Measurements from ENCODE around the gene SLC66A1. TPM values are rescaled to one million over a fixed set of nuclear protein-coding genes. Genes with fewer than 3 reads are reported as not detected.

SLC66A1 gene
- total RNA-seq, 1 donor from 2014 or later = 30.7 TPM

GRCh38 chr1:19305880-19306279 lies 6.2 kb upstream of the SLC66A1 start:
- no peak for DNase-seq (ENCODE audit: low read depth)

- no peak for DNase-seq (ENCODE audit: low read depth)
These were observed 5.2 kb upstream of the SLC66A1 start for GRCh38 chr1:19306941-19307340.

GRCh38 chr1:19307794-19308508 lies 4.2 kb upstream of the SLC66A1 start:
- DNase-seq (ENCODE audit: low read depth) = no peak

- no peak for DNase-seq (ENCODE audit: low read depth)
These were observed 3.6 kb upstream of the SLC66A1 start for GRCh38 chr1:19308509-19308907.

- no peak for DNase-seq (ENCODE audit: low read depth)
These were observed 2.9 kb upstream of the SLC66A1 start for GRCh38 chr1:19309123-19309813.

GRCh38 chr1:19310061-19310460 lies 2.1 kb upstream of the SLC66A1 start:
- no peak for DNase-seq (ENCODE audit: low read depth)

- peak; percentile 24 for DNase-seq (ENCODE audit: low read depth)
These were observed 1.2 kb upstream of the SLC66A1 start for GRCh38 chr1:19310720-19311502.

- DNase-seq (ENCODE audit: low read depth) = no peak
These were observed 609 bp upstream of the SLC66A1 start for GRCh38 chr1:19311503-19311930.

GRCh38 chr1:19312782-19313635 lies 883 bp downstream of the SLC66A1 start:
- no peak for DNase-seq (ENCODE audit: low read depth)

GRCh38 chr1:19313636-19313959 lies 1.5 kb downstream of the SLC66A1 start:
- DNase-seq (ENCODE audit: low read depth) = no peak

GRCh38 chr1:19313961-19314882 lies 2.1 kb downstream of the SLC66A1 start:
- no peak for DNase-seq (ENCODE audit: low read depth)

GRCh38 chr1:19315378-19316198 lies 3.5 kb downstream of the SLC66A1 start:
- peak; percentile 16 for DNase-seq (ENCODE audit: low read depth)

GRCh38 chr1:19317126-19317910 lies 5.2 kb downstream of the SLC66A1 start:
- no peak for DNase-seq (ENCODE audit: low read depth)

- no peak for DNase-seq (ENCODE audit: low read depth)
These were observed 7.1 kb downstream of the SLC66A1 start for GRCh38 chr1:19319196-19319595.

GRCh38 chr1:19321071-19321470 lies 8.9 kb downstream of the SLC66A1 start:
- no peak for DNase-seq (ENCODE audit: low read depth)

- DNase-seq (ENCODE audit: low read depth) = no peak
These were observed 10.4 kb downstream of the SLC66A1 start for GRCh38 chr1:19322481-19322880.

GRCh38 chr1:19323987-19324664 lies 12.0 kb downstream of the SLC66A1 start:
- DNase-seq (ENCODE audit: low read depth) = no peak

- no peak for DNase-seq (ENCODE audit: low read depth)
These were observed 12.5 kb downstream of the SLC66A1 start for GRCh38 chr1:19324665-19324990.
